ENCODE results near the gene STK26.

- TF ChIP-seq CTCF (IDR thresholded peaks at IDR 0.05) (no peak), POLR2AphosphoS5 (IDR thresholded peaks at IDR 0.05) (no peak)
Measured at GRCh38 chrX:132044953-132045352, 21.9 kb downstream of the STK26 start.

Data from transverse colon (tissue), 4 donors.